ENCODE measurements around the gene CDC42EP1. TPM values are rescaled to one million over a fixed set of nuclear protein-coding genes. Genes with fewer than 3 reads are reported as not detected.
"Not testable (repeated sequence)": the region's sequence is repeated elsewhere in the genome, so short reads cannot be mapped to it uniquely, and the experiment has no call there.

CDC42EP1 gene
- total and polyA plus RNA-seq, 2 experiments from 2014 or later: 83.8 to 122 TPM

DNA sequence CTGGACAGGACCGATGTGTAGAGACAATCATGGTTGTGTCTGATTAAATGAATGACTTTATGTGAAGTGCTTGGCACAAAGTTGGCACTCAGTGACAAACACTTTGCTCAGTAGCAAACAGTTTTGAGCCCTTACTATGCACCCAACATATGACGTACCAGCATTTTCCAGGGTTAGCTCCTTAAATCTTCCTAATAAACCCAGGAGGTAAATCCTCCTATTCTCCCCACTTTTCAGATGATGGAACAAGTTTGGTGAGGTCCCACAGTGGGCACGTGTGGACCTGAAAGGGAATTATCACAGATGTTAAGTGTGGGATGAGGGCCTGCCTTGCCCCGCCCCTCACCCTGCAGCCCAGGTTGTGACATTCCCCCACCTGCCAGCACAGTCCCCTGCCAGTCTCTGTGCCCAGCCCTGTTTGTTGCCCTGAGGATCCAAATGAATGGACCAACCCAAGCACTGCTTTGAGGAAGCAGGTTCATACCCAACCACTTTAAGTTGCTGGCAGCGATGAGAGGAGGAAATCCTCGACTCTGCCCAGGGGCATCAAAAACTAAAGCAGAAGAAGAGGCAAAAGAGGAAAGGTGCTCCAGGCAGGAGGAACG is 34.4 kb upstream of the CDC42EP1 start:
- Histone ChIP-seq H2AFZ (no peak overlapping the region), H3K9me2 (ENCODE audit: insufficient read depth) (no peaks in the 10 kb centered on the region), H4K20me1 (ENCODE audit: insufficient read depth) (no peaks in the 10 kb centered on the region), H3K9me3 (ENCODE audit: low read depth) (no peaks in the 10 kb centered on the region), H3K9ac (peak overlapping the region; percentile 40), H3K27ac (peak overlapping the region; percentile 75), H3K4me1 (ENCODE audit: insufficient read depth) (peaks cover 30% of the 10 kb centered on the region), H3K36me3 (ENCODE audit: low read depth) (no peaks in the 10 kb centered on the region), H3K4me2 (ENCODE audit: unreplicated experiment) (peak overlapping the region; percentile 45), H3F3A (ENCODE audit: insufficient read depth) (peaks cover 23% of the 10 kb centered on the region), H3K27me3 (replicated peaks; ENCODE audit: insufficient read depth) (no peaks in the 10 kb centered on the region), H3K4me3 (no peak overlapping the region), H3K79me2 (ENCODE audit: insufficient read depth) (no peaks in the 10 kb centered on the region)
- no peak for DNase-seq
- 54 to 68% methylated on average over 6 to 7 of the region's 7 CpGs for WGBS, 2 experiments (ENCODE audit: low coverage in 1 of 2, low lambda C conversion rate in 2 of 2, missing lambda C conversion rate in 2 of 2)
- TF ChIP-seq EZH2phosphoT487 (IDR thresholded peaks at IDR 0.05; ENCODE audit: insufficient read depth, low read depth): no peak
- in situ Hi-C loops (cut with MboI): no loop called here

DNA sequence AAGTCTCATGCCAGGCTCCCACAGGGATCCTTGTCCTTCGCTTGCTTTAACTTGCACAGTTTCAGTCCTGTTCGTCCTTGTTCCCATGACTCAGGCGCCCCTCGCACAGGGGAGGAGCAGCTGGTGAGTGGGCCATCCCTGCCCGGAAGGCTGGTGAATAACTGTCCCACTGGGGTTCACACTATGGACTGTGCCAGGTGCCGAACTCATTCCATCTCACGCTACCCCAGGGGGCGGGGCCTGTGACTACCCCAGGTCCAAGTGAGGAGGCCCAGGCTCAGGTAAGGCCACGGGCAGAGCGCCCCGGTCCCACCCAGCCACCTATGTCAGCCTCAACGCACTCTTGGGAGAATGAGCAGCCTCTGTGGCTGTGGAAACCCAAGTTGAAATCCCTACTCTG is 33.9 kb upstream of the CDC42EP1 start:
- DNase-seq: peak; percentile 93
- H3K27ac ChIP-seq: peak overlapping the region; percentile 75
- no peak overlapping the region for H3K4me3 ChIP-seq
- no peaks in the 10 kb centered on the region for H3K9me3 ChIP-seq (ENCODE audit: low read depth)
- no peaks in the 10 kb centered on the region for H3K27me3 ChIP-seq (replicated peaks; ENCODE audit: insufficient read depth)
- peak overlapping the region; percentile 45 for H3K4me2 ChIP-seq (ENCODE audit: unreplicated experiment)
- H3K79me2 ChIP-seq (ENCODE audit: insufficient read depth): no peaks in the 10 kb centered on the region
- in situ Hi-C loops (cut with MboI): no loop called here
- H3K9ac ChIP-seq: peak overlapping the region; percentile 40; the same call in 1 of the 2 replicates
- no peaks in the 10 kb centered on the region for H3K36me3 ChIP-seq (ENCODE audit: low read depth)
- peaks cover 23% of the 10 kb centered on the region for H3F3A ChIP-seq (ENCODE audit: insufficient read depth)
- 47 to 49% methylated on average over 12 of the region's 12 CpGs for WGBS, 2 experiments (ENCODE audit: low coverage in 1 of 2, low lambda C conversion rate in 2 of 2, missing lambda C conversion rate in 2 of 2)
- no peak overlapping the region for H2AFZ ChIP-seq
- TF ChIP-seq EZH2 (IDR thresholded peaks at IDR 0.05; ENCODE audit: insufficient read depth, poor library complexity, severe bottlenecking): no peak
- no peaks in the 10 kb centered on the region for H3K9me2 ChIP-seq (ENCODE audit: insufficient read depth)
- H4K20me1 ChIP-seq (ENCODE audit: insufficient read depth): no peaks in the 10 kb centered on the region
- H3K4me1 ChIP-seq (ENCODE audit: insufficient read depth): peaks cover 30% of the 10 kb centered on the region

GRCh38 chr22:37527081-37527752 is 33.1 kb upstream of the CDC42EP1 start:
- DNase-seq: peak; percentile 55
- WGBS, 2 experiments (ENCODE audit: low coverage in 1 of 2, low lambda C conversion rate in 2 of 2, missing lambda C conversion rate in 2 of 2): 91 to 94% methylated on average over 9 of the region's 9 CpGs

DNA sequence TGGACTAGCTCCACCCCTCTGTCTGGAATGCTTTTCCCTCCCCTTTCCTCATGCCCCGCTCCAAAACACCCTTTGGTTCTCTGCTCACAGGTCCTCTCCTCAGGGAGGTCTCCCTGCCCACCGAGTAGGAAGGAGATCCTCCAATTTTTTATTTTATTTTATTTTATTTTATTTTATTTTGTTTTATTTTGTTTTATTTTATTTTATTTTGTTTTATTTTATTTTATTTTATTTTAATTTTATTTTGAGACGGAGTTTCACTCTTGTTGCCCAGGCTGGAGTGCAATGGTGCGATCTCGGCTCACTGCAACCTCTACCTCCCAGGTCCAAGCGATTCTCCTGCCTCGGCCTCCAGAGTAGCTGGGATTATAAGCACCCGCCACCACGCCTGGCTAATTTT is 32.3 kb upstream of the CDC42EP1 start:
- H3K27ac ChIP-seq; H3K9me2 ChIP-seq (ENCODE audit: insufficient read depth); H2AFZ ChIP-seq; H4K20me1 ChIP-seq (ENCODE audit: insufficient read depth); in situ Hi-C loops (cut with MboI); H3K9ac ChIP-seq; H3K79me2 ChIP-seq (ENCODE audit: insufficient read depth); H3K27me3 ChIP-seq (replicated peaks; ENCODE audit: insufficient read depth); DNase-seq; H3K36me3 ChIP-seq (ENCODE audit: low read depth); H3K4me3 ChIP-seq; H3K4me2 ChIP-seq (ENCODE audit: unreplicated experiment); H3K9me3 ChIP-seq (ENCODE audit: low read depth): not testable (repeated sequence)
- WGBS, 2 experiments (ENCODE audit: low coverage in 1 of 2, low lambda C conversion rate in 2 of 2, missing lambda C conversion rate in 2 of 2): 91% methylated on average over 9 of the region's 9 CpGs
- H3K4me1 ChIP-seq (ENCODE audit: insufficient read depth): peaks cover 30% of the 10 kb centered on the region
- peaks cover 24% of the 10 kb centered on the region for H3F3A ChIP-seq (ENCODE audit: insufficient read depth)

More at GRCh38 chr22:37527081-37527752, 33.1 kb upstream of the CDC42EP1 start:
- H3K27me3 ChIP-seq (replicated peaks; ENCODE audit: insufficient read depth); H3K4me2 ChIP-seq (ENCODE audit: unreplicated experiment); H4K20me1 ChIP-seq (ENCODE audit: insufficient read depth); H3K36me3 ChIP-seq (ENCODE audit: low read depth); H3K9me2 ChIP-seq (ENCODE audit: insufficient read depth); H3K27ac ChIP-seq; H3K9ac ChIP-seq; H3K4me3 ChIP-seq; H3K9me3 ChIP-seq (ENCODE audit: low read depth); H2AFZ ChIP-seq; H3K79me2 ChIP-seq (ENCODE audit: insufficient read depth); in situ Hi-C loops (cut with MboI): not testable (repeated sequence)
- Histone ChIP-seq H3K4me1 (ENCODE audit: insufficient read depth) (peaks cover 30% of the 10 kb centered on the region), H3F3A (ENCODE audit: insufficient read depth) (peaks cover 23% of the 10 kb centered on the region)

Data from GM23248 (cell line).